Stromal cell of bone marrow (primary cell): ENCODE results near the gene PIK3R1.

Experiments used
- DNase-seq: peaks from one replicate; pipeline ENCODE4 v3.0.0-alpha.2; 2012; ENCODE audit warnings: low read depth

PIK3R1 gene

GRCh38 chr5:68272289-68272688, 56.7 kb downstream of the PIK3R1 start:
- no peak for DNase-seq

GRCh38 chr5:68273717-68274409, 58.3 kb downstream of the PIK3R1 start:
- no peak for DNase-seq

DNA sequence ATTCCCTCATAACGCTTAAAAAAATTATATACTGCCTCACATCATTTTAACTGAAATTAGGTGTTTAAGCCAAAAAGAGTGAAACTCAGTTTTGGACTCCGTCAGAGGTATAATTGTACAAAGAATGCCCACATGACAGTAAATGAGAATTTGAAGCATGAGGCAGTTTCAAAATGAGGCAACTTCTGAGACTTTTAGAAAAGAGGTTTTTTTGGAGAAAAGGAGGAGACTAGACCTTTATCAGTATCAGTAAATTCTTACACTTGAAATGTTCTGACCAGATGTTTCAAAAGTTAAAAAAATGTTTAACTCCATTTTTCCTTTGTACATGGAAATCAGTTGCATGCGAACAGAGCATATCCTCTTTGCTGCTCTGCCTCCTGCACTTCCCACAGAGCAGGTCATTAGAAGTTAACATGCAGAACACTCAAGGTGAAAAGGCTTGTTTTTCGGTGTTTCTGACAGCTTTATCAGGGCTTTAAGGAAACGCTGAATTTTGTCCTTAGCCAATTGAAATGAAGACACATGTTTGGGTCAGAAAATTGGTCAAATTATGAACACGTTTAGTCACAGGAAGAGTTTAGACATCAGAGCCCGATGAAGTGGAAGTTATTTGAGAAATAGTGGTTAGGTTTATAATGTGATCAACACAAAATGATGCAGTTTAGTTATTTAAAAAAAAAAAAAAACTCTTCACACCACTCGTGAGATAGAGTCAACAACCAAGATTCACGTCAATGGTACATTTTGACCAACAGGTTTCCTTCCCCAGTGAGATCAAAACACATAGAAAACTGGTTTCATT, 59.5 kb downstream of the PIK3R1 start:
- DNase-seq: no peak

GRCh38 chr5:68276740-68277139, 61.2 kb downstream of the PIK3R1 start:
- no peak for DNase-seq

GRCh38 chr5:68277431-68277830, 61.9 kb downstream of the PIK3R1 start:
- DNase-seq: no peak

- no peak for DNase-seq
Observed at GRCh38 chr5:68279984-68280383, 64.4 kb downstream of the PIK3R1 start.

DNA sequence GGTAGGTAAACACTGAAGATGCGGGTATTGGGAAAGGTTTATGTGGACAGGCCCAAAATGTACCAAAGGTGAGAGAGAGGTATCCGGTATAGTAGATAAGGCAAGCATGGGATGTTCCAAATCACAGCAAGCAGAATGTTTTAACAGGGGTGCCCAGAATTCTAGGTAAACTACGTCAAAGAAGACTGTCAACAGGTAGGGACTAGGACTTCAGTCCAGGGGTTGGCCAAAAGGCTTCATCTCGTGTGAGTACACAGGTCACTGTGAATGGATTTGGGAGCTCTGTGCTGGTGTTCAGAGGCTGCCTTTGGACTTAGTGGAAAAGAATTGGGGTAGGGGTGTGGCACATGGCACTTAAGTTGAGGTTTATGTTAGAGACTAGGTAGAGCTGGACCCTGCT, 66.4 kb downstream of the PIK3R1 start:
- DNase-seq: no peak

DNA sequence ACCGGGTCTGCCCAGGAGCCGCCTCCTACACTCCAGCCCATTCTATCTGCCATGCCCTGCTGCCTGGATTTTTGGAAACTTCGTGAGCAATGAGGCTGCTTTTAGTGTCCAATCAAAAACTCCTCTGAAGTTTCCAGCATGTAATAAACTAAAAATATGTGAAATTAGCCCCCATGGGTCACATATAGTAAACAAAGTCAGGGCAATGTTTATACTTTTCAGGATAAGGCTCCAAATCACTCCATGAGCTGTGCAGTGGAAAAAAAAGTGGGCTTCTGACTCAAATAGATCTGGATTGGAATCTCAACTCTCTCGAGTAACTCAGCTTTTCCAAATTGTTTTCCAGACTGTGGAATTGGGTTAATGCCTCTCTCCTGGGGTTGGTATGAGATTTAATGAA, 68.2 kb downstream of the PIK3R1 start:
- DNase-seq: no peak

DNA sequence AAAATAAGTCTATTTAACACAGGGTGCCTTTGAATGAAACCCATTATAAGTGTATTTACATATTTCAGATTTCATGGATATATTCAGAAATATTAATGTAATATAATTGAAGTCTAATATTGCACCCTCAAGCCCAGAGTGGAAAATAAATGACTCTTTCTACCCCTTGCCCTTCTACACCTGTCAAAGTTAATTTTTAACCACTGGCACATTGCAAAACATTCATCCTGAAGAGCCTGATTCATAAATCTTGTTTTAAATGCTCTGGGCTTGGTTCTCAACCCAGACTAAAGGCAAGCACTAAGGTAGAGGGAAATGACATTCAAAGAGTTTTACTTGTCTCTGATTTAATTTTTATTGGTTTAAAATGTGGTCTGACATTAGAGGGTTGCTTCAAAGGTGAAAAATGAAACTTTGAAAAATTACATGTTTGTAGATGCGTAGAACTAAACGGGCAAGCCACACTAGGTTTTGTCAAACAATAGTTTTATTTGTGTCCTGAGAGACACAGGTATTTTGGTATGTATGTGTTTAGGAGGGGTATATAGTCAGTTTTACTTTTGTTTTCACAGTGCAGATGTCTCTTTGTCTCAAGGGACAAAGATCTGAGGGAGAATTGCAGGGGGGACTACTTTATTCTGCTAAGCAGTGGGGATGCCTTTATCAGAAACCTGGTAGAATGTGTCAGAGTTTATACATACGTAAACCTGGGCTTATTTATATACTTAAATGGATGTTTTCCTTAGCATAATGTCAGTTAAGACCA, 69.7 kb downstream of the PIK3R1 start:
- no peak for DNase-seq

DNA sequence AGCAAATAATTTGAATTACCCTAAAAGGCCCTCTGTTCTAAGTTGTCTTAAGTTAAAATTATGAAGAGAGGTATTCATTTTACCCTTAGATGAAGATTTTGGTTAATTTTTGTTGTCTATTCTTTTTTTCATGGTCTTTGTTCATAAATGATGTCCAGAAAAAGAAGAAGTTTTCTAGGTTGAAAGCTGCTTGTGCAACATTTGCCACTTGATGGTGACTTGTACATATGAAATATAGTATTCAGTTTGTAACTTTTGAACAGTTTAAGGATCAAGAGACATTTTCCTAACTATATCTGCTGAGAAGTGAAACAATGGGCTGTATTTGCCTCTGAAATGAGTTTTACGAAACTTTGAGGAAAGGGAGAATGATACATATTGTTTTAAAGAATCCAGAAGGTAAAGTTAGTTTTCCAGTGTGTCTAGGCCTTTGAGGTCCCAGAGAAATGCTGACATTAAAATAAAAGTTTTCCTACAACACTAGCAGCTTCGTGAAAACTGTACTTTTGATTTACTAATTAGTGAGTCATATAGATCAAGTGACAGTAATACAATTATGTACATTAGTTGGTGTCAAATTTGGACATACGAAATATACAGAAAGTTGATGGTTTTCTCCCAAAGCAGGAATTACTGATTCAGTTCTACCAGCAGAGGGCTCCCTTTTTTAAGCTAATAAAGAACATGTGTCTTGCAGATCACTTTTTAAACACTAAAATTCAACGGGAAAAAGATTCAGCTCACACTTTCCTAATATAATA, 70.5 kb downstream of the PIK3R1 start:
- peak; percentile 45 for DNase-seq

DNA sequence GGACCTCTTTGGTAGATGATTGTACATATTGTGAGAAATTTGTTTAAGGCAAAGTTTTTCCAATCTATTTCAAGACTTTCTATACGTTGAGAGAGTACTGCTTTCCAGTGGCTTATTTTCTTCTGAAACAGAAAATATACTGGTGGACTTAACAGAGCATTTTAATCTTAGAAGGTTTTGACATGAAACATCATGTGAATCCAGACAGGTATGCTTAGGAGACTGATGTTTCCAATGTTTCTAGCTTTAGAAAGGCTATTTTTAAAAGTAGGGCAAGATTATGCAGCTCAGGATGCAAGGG, 71.0 kb downstream of the PIK3R1 start:
- no peak for DNase-seq

- DNase-seq: no peak
Observed at GRCh38 chr5:68287631-68287975, 72.0 kb downstream of the PIK3R1 start.

GRCh38 chr5:68287976-68288706, 72.6 kb downstream of the PIK3R1 start:
- peak; percentile 12 for DNase-seq

DNA sequence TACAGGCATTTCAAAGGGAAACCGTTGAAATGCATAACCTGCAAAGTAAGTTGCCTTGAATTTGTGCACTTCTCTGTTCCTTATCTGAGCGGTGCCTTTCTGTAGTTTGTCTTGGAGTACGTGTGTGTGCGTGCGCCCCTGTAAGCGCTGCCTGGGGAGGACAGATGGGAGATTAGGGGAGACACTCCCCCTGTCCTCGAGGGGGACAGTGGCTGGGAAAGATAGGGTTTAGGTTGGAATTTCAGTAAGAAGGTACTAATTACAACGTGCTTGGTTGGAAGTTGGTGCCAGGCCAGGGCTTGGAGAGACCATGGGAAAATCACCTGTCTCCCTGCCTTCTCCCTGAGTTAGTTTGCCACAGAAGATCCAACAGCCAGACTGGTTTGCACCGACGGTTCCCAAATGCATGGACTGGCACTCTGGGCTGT, 73.2 kb downstream of the PIK3R1 start:
- DNase-seq: no peak

- DNase-seq: no peak
Observed at GRCh38 chr5:68289498-68289897, 73.9 kb downstream of the PIK3R1 start.

DNA sequence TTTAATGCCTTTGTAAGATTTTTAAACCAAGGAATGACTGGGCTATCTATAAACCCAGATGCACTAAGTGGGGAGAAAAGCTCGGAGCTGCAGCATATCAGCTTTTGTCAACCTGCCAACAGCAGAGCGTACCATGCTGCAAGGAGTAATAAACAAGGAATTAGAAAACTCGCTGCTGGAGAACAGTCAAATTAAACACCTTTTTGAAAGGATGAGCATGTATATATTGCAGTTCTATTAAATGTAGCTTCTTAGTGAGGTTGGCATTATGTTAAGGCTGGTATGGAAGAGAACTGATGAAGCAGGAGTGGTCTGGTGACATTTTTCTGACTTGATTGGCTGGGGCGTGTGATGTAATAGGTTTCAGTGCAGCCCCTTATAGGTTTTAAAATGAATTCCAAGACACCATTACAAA, 74.7 kb downstream of the PIK3R1 start:
- DNase-seq: no peak

DNA sequence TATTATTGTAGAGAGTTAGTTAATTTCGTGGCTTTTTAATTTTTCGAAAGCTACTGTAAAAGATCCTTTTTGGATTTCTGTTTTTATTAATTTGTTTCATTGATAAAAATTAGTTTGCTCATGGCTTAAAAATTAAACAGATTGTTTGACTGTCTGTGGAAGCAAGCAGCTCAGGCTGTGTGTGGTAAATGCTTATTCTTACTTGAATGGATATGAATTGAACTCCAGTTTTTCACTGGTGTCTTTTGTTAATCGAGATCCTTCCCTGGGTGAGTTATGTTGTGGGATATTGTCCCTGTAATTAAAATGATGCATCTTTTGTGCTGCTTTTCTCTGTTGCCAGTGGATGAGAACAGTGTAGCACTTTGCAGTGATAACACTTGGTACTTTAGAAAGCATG, 75.3 kb downstream of the PIK3R1 start:
- DNase-seq: no peak

DNA sequence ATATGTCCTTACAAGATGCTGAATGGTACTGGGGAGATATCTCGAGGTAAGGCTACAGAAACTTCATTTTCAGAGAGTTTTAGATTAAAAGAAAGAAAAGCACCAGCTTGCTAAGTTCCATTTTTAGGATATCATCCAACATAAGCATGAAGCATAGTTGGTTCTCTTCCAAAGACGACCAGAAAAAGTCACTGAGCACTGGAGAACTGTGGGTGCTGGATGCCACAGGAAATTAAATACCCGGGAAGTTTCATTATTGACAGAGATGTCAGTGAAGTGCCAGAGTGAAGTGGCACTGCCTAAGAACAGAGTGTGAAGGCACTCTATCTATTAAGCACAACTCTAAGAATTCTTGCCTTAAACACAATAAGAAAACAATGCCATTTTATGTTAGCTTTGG, 76.8 kb downstream of the PIK3R1 start:
- peak; percentile 38 for DNase-seq

- DNase-seq: no peak
Observed at GRCh38 chr5:68295772-68296171, 80.2 kb downstream of the PIK3R1 start.

- no peak for DNase-seq
Observed at GRCh38 chr5:68296895-68297294, 81.3 kb downstream of the PIK3R1 start.

DNA sequence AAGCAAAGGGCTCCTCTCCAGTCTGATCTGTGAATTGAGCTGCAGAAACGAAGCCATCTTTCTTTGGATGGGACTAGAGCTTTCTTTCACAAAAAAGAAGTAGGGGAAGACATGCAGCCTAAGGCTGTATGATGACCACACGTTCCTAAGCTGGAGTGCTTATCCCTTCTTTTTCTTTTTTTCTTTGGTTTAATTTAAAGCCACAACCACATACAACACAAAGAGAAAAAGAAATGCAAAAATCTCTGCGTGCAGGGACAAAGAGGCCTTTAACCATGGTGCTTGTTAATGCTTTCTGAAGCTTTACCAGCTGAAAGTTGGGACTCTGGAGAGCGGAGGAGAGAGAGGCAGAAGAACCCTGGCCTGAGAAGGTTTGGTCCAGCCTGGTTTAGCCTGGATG, 82.1 kb downstream of the PIK3R1 start:
- DNase-seq: no peak

DNA sequence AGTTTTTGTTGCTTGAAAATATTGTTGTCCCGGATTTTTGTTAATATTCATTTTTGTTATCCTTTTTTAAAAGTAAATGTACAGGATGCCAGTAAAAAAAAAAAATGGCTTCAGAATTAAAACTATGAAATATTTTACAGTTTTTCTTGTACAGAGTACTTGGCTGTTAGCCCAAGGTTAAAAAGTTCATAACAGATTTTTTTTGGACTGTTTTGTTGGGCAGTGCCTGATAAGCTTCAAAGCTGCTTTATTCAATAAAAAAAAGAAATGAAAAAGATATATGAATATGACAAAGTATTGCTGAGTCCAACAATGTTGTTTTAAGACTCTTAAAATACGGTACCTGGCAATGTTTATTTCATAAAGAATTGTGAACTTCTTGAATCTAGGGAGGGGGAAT, 82.9 kb downstream of the PIK3R1 start:
- DNase-seq: no peak
